Kidney (tissue), 14 donors: ENCODE measurements around the gene HOXA9. TPM values are rescaled to one million over a fixed set of nuclear protein-coding genes. Genes with fewer than 3 reads are reported as not detected.

Source experiments
- DNase-seq, 5 donors: peaks; one replicate each; pipeline ENCODE4 v3.0.0-alpha.2; 2013 to 2020
- FAIRE-seq: peaks from 2 replicates; lab custom pipeline; 2012; peaks lifted over from hg19 to GRCh38; lab: Jason Lieb, UNC
- H3K27ac ChIP-seq, 2 donors: one replicate each; pipeline ENCODE4 v1.7.0; 2013; ENCODE audit warnings: low read depth in 2 of 2, low read length in 2 of 2, inconsistent platforms in 1 of 2
- H3K27me3 ChIP-seq: one replicate; pipeline ENCODE4 v1.7.1; 2013; ENCODE audit warnings: low read length, inconsistent platforms; ENCODE audit not compliant: control insufficient read depth, insufficient read depth
- H3K36me3 ChIP-seq, 3 donors: one replicate each; pipeline versions ENCODE4 v1.7.0 to v1.7.1; 2013; ENCODE audit warnings: low read length in 3 of 3, control low read depth in 1 of 3, inconsistent platforms in 1 of 3; ENCODE audit not compliant: insufficient read depth in 3 of 3, control insufficient read depth in 2 of 3
- H3K4me1 ChIP-seq, 3 donors: one replicate each; pipeline versions ENCODE4 v1.7.0 to v1.7.1; 2013; ENCODE audit warnings: low read length in 3 of 3, inconsistent platforms in 1 of 3, low read depth in 1 of 3; ENCODE audit not compliant: control insufficient read depth in 2 of 3, insufficient read depth in 2 of 3
- H3K4me3 ChIP-seq, 3 donors: one replicate each; pipeline versions ENCODE4 v1.7.0 to v1.8.1; 2013; ENCODE audit warnings: low read length in 3 of 3, control low read depth in 1 of 3, inconsistent platforms in 1 of 3
- H3K9ac ChIP-seq, 3 donors: one replicate each; pipeline versions ENCODE4 v1.7.0 to v1.7.1; 2013; ENCODE audit warnings: low read length in 3 of 3, control low read depth in 1 of 3, inconsistent platforms in 1 of 3
- H3K9me3 ChIP-seq, 3 donors: one replicate each; pipeline versions ENCODE4 v1.7.0 to v1.7.1; 2013; ENCODE audit warnings: low read length in 3 of 3, control low read depth in 1 of 3, inconsistent platforms in 1 of 3; ENCODE audit not compliant: control insufficient read depth in 2 of 3, insufficient read depth in 1 of 3
- CTCF ChIP-seq: IDR thresholded peaks from 3 replicates; pipeline ENCODE4 v1.5.1; 2012; ENCODE audit warnings: mild to moderate bottlenecking, moderate library complexity, borderline replicate concordance; ENCODE audit not compliant: insufficient read depth; ENCODE audit errors: extremely low read depth
- intact Hi-C: fragments of 100-400 bp; cut with DNase I; formaldehyde crosslinking; loops from one replicate; pipeline ENCODE4 v1.11.1; 2022
- polyA plus RNA-seq: library from polyadenylated mRNA; stranded (reverse); fragments of 350-450 nt; fragmentation: Illumina TruSeq; extraction: RNeasy Lipid Tissue Mini Kit (QIAGEN cat#74804); gene quantifications from one replicate; pipeline ENCODE4 v1.2.3, GENCODE V29; 2014; ENCODE audit warnings: low read depth, low replicate concordance; ENCODE audit not compliant: insufficient read depth
- total RNA-seq: library from RNA; stranded (reverse); fragmentation: NEBNext Ultra II Directional; extraction: Animal tissue kit (Norgen Biotek cat#: 25700); gene quantifications from one replicate; pipeline ENCODE4 v1.2.1, GENCODE V29; 2021
- donor health status: control.
- donor health status: control.
- donor health status: control.
- donor health status: control.
- donor health status: control.
- donor health status: DM: yes; HTN: yes; CAD: no.
- donor health status: Normal renal cell carcinoma (clear cell type).

Gene HOXA9
- total and polyA plus RNA-seq, 2 donors from 2014 or later = 36.7 to 36.8 TPM

GRCh38 chr7:27181795-27182275 lies 16.5 kb upstream of the HOXA9 start:
- H3K9me3 ChIP-seq = no peaks in the 10 kb centered on the region
- H3K36me3 ChIP-seq = no peaks in the 10 kb centered on the region
- TF ChIP-seq CTCF = no peak
- FAIRE-seq (no peak), DNase-seq (peak in 3 of 5 donors; percentile 33 to 54 (median 52))
- no peaks in the 10 kb centered on the region for H3K27me3 ChIP-seq
- intact Hi-C loops = no loop called here
- peak overlapping the region in 1 of 3 donors; percentile 26 for H3K9ac ChIP-seq
- peak overlapping the region in 1 of 3 donors; percentile 85 for H3K4me3 ChIP-seq
- peaks cover 0 to 6% (median 0%) of the 10 kb centered on the region in 3 donors for H3K4me1 ChIP-seq
- peak overlapping the region in 1 of 2 donors; percentile 29 for H3K27ac ChIP-seq

DNA sequence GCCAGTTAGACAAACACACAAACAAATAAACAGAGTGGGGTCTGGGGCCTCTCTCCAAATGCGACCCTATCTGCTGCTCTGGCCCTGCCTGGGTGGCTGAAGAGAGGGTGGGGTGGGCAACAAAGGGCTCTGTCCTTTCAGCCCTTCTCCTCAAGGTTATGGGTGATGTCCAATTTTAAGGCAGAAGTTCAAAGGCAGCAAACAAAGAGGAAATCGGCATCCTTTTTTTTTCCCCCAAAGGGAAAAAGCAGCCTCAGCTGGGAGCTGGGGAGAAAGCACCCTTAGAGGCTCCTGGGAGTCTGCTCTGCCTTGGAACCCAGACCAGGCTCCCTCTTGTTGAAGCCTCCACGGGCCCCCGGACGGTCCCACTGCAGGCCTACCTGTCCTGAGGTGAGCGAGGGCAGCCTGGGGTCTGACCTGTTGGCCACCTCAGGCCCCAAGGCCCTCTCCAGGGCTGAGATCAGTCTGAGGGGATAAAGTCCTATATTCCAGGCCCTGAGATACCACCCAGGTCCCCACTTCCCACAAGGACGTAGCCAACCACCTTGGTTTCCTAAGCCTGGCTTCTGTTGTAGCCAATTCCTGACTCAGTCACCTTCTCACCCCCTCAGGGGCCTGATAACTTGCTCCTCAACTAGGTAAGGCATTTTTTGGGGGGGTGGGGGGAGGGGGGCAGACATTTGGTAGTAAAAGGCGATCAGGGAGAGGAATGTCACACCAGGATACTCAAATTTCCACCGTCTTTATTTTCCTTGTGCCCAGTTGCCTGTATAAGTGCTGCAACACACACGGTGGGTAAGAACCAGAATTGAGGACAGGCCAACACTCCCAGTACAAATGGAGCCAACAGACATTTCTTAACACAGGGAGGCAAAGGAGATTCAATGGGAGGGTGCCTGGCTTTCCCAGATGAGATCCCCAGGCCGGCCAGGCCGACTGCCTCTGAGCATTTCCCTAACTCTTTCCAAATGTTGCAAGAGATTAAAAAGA lies 15.4 kb upstream of the HOXA9 start:
- intact Hi-C loops = no loop called here
- peaks cover 0 to 6% (median 0%) of the 10 kb centered on the region in 3 donors for H3K4me1 ChIP-seq
- no peak for TF ChIP-seq CTCF
- no peaks in the 10 kb centered on the region for H3K27me3 ChIP-seq
- FAIRE-seq (no peak), DNase-seq (peak in 4 of 5 donors; percentile 61 to 73 (median 68))
- no peaks in the 10 kb centered on the region for H3K36me3 ChIP-seq
- peak overlapping the region in 2 of 3 donors; percentile 26 to 42 for H3K9ac ChIP-seq
- no peaks in the 10 kb centered on the region for H3K9me3 ChIP-seq
- peak overlapping the region; percentile 60 to 94 for H3K27ac ChIP-seq
- peak overlapping the region in 1 of 3 donors; percentile 31 for H3K4me3 ChIP-seq

GRCh38 chr7:27179503-27180430 lies 14.4 kb upstream of the HOXA9 start:
- peak; percentile 75 for TF ChIP-seq CTCF
- no peaks in the 10 kb centered on the region for H3K36me3 ChIP-seq
- H3K9me3 ChIP-seq = no peaks in the 10 kb centered on the region
- peak overlapping the region; percentile 60 to 94 for H3K27ac ChIP-seq
- H3K27me3 ChIP-seq = no peaks in the 10 kb centered on the region
- H3K9ac ChIP-seq = peak overlapping the region; percentile 56 to 74 (median 63)
- DNase-seq (peak; percentile 93 to 97 (median 95)), FAIRE-seq (no peak)
- intact Hi-C loops = loop anchor here (10.0 kb wide), 1 partner anchor 1325 kb away; no protein-coding TSS in a partner anchor
- peak overlapping the region; percentile 67 to 86 (median 68) for H3K4me3 ChIP-seq
- H3K4me1 ChIP-seq = peaks cover 0 to 4% (median 0%) of the 10 kb centered on the region in 3 donors
